ENCODE results near the gene GLB1L3.
A peak's percentile ranks its signal among the peaks of the same experiment; 100 is the strongest.
"Not testable (repeated sequence)": the region's sequence is repeated elsewhere in the genome, so short reads cannot be mapped to it uniquely, and the experiment has no call there.

The GLB1L3 gene

DNA sequence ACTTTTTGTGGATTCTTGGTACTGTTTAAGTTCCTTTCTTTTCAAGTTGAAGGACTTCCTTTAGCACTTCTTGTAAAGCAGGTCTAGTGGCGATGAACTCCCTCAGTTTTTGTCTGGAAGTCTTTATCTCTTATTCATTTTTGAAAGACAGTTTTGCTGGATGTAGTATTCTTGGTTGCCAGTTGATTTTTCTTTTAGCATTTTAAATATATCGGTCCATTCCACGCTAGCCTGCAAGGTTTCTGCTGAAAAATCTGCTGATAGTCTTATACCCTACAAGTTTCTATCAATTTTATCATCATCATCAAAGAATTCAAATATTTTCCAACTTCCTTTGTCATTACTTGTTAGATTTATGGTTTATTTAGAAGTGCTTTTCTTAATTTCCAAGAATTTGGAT is 40.9 kb downstream of the GLB1L3 start:
- no peak for DNase-seq

DNA sequence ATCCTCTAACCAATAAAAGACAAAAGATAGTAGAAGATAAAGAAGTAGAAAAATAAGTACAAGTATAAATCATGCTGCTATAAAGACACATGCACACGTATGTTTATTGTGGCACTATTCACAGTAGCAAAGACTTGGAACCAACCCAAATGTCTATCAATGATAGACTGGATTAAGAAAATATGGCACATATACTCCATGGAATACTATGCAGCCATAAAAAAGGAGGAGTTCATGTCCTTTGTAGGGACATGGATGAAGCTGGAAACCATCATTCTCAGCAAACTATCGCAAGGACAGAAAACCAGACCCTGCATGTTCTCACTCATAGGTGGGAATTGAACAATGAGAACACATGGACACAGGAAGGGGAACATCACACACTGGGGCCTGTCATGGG is 45.2 kb downstream of the GLB1L3 start:
- DNase-seq = not testable (repeated sequence)

DNA sequence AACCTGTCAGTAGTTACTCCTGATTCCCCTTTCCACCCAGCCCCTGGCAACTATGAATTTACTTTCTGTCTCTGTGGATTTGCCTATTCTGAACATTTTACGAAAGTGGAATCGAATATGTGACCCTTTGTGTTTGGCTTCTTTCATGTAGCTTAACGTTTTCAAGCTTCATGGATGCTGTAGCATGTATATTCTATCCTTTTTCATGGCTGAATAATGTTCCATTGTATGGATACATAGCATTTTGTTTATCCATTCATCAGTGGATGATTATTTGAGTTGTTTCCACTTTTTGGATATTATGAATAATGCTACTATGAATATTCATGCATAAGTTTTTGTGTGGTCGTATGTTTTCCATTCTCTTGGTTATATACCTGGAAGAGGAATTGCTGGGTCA is 46.4 kb downstream of the GLB1L3 start:
- DNase-seq = no peak

DNA sequence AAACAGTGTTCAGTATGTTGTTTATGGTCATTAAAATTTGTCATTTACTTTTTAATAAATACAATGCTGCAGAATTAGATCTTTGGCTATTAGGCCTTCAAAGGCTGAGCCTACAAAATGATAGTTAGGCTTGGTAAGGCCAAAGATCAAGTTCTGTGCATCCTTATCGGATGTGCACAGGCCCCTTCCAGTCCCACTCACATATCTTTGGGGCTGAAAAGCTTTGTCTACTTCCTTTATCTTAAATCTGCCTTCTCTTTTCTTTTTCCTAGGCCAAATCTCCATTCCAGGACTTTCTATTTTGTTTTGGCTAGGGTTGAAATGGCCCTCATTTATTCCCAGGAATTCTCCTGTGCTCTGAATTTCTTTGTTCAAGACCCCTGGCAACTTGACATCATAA is 52.3 kb downstream of the GLB1L3 start:
- DNase-seq = no peak

DNA sequence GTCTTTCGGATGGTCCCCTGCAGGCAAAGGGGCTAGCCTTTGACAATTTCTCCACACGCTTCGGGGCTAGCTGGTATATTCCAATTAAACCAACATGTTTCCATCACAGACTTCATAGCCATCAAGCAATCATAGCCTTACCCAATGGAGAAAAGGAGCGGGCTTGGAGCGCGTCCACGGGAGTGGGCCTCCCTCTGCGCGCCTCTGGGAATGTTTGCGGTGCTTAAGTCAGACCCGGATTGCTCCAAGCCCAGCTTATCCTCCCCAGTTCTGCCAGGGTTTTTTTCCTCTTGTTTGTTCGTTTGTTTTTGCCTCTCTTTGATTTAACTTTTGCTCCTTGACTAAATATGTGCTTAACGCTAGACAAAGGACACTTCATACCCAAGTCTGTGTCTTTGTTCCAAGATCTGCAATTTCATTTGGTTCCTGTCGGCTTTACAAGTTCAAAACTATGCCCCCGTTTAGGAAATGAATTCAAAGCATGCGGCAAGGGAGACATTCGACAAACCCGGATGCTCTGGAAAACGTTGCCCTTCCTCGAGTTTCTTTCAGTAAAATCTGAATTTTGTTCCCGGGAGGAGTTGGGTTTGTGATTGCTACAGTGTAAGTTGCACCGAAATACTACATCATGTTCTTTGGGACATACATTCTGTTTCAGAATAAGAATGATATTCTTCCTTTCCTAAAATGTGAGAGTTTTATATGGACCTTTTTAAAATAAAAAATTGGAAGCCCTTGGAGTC is 54.6 kb downstream of the GLB1L3 start:
- no peak for DNase-seq

DNA sequence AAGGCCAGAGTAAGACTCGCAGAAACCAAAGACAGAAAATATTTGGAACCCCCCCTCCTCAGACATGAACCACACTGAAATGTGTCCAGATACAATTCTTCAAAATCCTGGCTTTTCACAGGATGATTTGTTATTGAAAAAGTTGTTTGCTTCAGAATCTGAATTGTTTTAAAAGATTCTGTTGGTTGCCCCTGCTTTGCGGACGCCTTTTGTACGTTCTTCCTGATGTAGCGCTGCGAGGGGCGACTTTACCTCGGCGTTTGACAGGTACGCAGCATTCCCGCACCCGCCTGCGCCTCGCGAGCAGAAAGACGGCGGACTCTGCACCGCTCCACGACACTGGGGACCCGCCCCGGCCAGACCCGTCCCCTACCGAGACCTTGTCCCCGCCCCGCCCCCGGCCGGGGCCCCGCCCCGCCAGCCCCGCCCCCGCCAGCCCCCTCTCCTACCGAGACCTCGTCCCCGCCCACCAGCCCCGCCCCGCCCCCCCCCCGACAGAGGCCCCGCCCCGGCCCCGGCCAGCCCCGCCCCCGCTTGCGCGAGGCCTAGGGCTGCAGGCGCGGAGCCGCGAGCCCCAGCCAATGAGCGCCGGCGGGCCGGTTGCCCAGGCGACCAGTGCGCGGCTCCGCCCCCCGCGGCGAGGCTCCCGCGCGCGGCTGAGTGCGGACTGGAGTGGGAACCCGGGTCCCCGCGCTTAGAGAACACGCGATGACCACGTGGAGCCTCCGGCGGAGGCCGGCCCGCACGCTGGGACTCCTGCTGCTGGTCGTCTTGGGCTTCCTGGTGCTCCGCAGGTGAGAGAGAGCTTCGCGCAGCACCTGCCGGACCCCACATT is 55.4 kb downstream of the GLB1L3 start, which contains the start of gene GLB1L2:
Gene GLB1L2, plus strand, starts transcription at position 635 of the 835 bp plus-strand sequence. Its CDS starts 74 bp downstream, at position 709.
- DNase-seq = peak; percentile 41

DNA sequence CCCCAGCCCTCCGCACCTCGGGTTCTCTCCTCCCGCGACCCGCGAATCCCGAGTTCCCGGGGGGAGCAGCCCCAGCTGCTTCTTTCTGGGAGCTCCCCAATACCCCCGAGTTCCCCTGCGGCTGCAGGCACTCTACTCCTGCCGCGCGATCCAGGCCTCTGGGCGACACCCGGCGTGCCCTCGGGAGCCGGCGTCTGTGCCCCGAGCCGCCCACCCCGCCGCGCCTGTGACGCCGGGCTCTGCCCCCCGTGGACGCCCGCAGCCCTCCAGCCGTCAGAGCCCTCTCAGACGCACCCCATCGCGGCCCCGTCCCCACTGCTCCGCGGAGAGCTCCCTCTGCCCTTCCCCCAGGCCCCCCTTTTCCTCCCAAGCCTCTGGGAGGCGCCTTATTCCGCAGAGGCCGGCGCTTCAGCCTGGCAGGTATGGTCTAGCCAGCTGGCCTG is 56.0 kb downstream of the GLB1L3 start:
- DNase-seq = no peak

DNA sequence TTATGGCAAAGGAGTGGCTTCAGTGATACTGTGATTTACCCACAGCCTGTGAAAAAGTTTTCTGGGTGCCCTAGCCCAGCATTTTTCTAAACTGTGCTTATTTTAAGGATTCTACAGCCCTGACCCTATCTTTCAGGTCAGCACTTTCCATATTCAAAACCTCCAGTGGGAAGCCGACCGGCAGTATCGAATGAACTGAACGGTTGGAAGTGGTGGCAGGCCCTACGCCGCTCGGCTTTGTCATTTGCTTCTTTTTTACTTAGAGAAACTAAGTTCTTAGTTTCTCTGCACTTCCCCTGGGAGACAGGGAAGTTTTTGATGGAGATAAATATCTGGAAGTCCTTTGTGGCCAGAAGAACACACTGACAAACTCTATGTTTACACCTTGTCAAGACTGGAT is 56.6 kb downstream of the GLB1L3 start:
- DNase-seq = no peak

DNA sequence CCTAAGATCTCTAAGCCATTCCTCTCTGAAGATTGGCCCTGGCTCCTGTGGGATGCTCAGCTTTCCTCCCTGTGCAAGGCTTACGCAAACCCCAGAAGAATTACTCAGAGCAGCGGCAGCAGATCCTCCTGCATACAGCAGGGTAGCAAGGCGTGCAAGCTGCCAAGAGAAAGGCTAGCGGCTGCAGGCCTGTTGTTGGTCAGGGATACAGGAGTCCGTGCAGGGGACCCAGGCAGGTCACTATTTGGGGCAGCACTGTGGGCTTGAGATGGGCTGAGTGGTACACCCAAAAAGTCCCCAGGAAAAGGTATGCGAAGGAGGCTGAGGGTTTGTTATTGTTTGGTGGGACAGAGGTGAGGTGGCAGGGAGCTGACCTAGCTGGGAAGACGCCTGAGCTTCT is 57.1 kb downstream of the GLB1L3 start:
- DNase-seq = no peak

DNA sequence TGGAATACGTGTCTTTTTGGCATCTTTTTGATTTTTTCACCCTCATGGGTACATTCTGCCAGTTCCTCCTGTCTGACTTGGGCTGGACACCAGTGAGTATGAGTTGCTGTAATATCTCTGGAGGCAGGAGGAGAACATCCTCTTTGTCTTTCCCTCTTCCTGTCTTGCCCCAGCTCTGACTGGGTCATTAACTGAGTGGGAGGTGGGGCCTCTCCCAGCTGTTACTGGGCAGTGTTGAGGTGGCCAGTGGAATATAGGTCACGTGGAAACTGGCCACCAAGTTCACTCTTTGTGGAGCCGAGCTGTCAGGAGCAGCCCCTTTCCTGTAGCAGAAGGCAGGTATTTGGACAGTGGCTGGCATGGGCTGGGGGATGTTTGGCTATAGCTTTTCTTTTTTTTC is 57.8 kb downstream of the GLB1L3 start:
- DNase-seq = no peak

DNA sequence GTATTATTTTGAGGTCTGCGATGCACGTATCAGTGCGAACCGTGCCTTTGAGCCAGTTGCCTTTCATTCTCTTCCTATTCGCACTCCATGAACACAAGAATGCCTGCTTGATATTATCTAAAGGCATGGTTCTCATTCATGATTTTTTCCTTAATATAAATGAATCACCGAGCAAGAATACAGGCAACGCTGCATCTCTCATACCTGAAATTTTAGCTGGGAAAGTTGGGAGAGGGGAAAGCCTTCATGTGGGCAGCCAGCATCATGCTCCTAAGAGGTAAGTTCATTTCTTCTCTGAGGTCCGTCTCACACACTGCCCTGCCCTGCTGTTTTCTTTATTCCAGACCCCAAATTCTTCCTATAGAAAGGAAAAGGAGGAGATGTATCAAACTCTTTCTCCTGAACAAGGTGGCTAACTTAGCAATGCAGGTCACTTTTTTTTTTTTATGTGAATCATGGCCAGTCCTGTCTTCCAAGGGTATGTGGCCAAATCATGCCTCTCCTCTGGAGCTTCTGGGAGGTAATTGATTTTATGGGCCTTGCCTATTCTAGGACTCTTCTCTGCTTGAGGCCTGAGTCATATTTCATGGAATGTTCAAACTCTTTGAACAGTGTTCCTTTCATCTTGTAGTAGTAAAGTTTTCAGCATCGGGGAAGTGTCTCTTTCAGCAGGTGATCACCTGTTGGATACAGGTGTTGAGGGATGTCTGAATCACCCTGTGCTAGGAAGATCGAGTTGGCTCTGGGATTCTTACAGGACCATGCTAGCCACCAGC is 58.8 kb downstream of the GLB1L3 start:
- no peak for DNase-seq

DNA sequence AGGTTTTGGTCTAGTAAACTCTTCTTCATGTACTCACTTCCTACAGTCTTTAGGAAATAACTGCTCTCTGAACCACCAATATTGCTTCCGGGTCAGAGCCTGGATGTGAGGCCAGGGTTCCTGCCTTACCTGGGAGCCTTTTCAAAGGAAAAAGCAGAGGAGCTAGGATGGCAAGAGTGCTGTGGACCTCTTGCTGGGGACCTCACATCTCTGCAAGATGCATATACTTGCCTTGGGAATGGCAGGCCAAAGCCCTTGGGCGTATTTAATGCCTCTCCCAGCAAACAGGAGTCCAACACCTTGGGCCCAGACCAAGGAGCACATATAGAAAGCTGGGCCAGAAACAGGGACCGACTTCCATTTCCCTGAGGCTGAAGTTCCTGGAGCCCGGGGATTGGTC is 60.9 kb downstream of the GLB1L3 start:
- no peak for DNase-seq

DNA sequence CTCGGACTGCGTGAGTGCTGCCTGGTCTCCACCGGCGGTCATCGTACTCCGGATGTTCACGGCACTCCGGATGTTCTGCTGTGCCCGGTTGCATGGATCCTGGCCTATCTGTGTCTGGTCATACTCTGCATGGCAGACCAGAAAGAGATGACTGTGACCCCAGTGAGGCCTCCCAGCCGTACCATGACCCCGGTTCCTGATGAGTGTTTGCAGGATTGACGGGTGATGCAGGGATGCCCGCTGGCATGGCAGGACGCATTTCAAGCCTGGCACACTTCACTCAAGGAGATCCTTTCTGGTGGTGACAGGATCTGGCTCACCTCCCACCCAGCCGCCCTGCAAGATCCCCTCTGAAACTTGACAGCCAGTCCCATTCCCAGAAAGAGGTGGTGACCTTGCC is 61.9 kb downstream of the GLB1L3 start:
- no peak for DNase-seq

DNA sequence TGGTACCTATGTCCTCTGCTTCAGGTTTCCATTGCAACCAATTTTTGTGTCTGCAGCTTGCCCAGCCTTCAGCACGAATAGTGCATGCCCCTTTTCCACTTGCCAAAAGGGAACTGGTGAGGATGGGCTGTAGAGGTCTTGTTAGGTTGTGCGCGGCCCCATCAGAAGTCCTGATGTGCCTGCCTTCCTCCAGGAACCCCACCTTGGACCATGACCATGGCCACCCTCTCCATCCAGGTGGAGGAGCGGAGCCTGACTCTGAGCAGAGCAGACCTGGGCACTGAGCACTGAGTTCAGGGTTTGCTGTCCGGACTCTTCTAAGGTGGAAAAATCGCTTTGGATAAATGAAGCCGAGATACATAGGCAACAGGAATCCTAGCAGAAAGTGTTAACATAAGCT is 62.5 kb downstream of the GLB1L3 start:
- no peak for DNase-seq

DNA sequence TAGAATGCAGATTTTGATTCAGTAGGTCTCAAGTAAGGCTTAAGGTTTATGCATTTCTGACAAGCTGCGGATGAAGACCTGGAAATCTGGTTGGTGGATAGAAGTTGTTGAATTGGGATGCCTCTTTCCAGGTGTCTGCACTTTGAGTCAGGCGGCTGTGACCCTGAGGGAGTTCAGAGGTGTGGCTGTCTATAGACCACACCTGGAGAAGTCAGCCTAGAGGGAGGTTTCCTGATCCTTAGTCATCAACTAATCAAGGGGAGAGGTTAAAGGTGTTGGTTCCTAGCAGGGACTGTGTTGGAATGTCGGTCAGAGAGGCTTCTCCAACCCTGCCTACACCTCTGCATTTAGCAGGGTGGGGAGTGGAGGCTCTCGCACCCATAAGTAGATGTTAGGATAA is 63.6 kb downstream of the GLB1L3 start:
- DNase-seq = no peak

DNA sequence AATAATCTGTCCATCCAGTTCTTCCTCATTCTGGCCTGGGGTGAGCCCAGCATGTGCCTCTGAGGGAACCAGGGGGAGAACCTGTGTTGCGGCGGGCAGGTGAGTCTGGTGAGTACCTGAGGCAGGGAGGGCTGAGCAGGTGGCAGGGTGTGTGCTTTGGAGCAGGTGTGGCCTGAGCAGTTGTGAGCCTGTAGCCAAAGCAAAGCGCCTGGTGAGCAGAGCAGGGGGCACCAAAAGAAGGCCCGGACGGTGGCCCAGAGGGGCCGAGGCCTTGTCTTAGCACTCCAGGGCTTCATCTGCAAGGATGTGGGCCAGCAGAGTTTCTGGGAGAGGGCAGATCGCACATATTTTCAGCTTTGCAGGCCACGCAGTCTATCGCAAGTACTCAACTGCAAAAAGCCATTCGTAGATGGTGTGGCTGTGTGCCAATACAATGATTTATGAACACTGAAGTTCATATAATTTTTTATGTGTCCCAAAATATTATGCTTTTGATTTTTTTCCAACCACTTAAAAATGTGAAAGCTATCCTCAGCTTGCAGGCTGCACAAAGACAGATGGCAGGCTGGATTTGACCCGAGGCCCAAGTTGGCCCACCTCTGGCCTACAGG is 64.3 kb downstream of the GLB1L3 start:
- DNase-seq = no peak

DNA sequence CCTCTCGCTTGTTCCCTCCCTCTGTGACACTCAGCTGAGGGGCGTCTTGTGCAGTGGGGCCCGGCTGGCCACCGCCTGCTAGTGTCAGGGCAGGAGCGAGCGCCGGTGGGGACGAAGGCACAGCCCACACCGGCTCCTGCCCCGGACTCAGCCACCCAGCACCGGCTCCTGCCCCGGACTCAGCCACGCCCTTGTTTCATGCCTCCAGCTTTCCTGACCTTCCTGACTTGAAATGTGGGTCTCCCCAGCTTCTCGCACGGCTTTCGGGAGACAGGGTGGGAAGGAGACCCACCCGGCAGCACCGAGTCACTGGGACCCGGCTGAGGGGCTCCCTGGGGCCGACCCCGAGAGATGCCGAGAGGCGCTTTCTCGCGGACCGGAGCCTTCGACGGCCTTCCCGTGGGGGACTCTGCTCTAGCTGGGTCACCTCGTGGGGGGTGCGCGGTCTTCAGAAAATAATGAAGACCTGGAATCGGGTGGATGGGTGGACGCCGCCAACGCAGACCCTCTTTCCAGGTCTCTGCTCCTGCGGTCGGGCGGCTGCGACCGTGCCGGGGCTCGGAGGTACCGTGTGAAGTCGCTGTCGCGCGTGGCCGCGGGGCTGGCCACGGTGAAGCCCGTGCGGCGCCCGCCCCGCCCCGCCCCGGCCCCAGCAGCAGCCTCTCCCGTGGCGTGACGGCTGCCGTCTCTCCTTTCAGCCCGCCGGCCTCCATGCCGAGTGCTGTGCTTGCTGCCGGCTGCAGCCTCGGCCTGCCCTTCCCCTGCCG is 65.8 kb downstream of the GLB1L3 start:
- DNase-seq = no peak

DNA sequence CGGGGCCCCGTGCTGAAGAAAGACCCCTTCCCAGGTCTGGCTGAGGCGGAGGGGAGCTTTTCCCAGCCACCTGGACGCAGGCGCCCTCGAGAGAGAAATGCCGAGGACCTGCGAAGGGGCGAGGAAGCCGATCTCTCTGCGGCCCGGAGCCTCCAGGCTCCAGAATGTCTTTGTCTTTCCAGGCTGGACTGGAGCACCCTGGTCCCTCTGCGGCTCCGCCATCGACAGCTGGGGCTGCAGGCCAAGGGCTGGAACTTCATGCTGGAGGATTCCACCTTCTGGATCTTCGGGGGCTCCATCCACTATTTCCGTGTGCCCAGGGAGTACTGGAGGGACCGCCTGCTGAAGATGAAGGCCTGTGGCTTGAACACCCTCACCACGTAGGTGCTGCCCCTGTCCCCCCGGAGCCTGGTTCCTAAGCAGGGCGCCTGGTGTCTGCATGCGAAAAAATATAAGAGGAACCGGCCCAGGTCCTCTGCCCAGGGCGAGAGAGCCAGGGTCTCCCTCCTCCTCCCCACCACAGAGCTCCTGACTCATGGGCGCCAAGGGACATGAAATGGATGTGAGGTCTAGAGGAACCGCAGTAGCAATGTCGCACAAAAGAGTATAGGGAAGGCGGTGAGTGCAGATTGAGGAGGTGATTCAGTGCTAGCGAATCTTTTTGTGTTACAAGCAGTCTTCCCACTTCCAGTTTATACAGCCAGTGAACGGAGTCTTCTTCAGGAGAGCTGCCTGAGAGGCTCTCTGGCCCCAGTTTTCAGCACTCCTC is 66.6 kb downstream of the GLB1L3 start:
- no peak for DNase-seq

DNA sequence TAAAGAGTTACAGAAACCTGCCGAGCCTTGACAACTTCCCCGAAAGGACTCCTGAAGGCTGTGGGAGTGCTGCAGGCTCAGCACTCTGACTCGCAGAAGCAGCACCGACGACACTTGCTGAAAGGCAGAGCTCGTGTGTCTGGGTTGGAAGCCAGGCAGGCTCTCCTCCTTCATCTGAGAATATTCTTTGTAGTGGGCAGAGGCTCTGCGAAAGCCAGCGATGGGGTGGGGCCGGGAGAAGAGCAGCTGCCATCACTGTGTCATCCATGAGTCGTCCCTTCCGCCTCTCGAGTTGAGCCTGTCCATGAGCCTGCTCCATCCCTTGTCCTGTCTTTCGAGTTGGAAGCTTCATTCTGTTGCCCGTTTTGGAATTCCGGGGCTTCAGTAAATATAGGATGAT is 67.5 kb downstream of the GLB1L3 start:
- DNase-seq = no peak

DNA sequence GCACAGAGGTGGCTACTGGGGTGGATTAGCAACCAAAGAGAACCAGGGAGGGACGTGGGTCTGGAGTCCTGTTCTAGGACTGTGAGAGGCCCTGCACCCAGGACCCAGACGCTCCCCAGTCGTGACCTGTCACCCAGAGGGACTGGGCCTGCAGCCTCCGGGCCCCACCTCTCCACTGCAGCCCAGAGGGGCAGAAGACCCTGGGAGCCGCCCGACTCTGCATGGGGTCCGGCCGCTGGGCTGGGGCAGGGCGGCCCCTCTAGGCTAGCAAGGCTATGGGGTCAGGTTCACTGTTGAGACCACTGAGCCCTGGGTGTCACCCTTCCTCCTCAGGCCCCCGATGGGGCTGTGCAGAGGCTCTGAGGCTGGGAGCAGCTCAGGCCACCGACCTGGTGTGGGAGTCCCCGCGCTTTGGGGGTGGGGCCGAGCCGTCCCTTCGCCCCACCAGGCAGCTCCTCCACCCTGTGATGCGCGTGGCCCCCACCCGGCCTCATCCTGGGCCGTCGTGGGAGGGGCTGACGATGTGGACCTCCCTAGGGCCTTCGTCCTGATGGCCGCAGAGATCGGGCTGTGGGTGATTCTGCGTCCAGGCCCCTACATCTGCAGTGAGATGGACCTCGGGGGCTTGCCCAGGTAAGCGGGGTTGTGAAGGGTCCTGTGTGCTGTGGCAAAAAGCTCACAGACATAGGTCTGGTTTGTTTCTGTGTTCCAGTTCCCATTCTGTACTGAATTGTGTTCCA is 68.5 kb downstream of the GLB1L3 start:
- not testable (repeated sequence) for DNase-seq

DNA sequence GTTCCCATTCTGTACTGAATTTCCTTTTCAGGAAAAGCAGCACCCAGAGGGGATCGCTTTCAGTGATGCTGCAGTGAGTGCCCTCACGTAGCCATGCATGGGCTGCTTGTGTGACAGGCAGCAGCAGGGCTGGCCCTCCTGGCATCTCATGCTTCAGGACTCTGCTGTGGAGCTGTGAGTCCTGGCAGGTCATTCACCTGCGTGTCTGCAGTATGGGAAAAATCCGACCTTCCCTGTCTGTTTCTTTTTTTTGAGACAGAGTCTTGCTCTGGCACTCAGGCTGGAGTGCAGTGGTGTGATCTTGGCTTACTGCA is 69.0 kb downstream of the GLB1L3 start:
- no peak for DNase-seq
